T-helper 1 cell treated with Interleukin-12 subunit alpha and Interleukin-12 subunit beta and Interleukin-4 antibody, amounts not matched to agents 30 ng/mL and 1 ng/mL, for 36 hours (primary cell): Measurements from ENCODE around the gene UBAP2. TPM values are rescaled to one million over a fixed set of nuclear protein-coding genes. Genes with fewer than 3 reads are reported as not detected.
"Not testable (repeated sequence)": the region's sequence is repeated elsewhere in the genome, so short reads cannot be mapped to it uniquely, and the experiment has no call there.

Experiments
- intact Hi-C: fragments of 100-400 bp; cut with micrococcal nuclease; formaldehyde crosslinking; loops from one replicate; pipeline ENCODE4 v1.15.1; 2024
- total RNA-seq: library from RNA; stranded (reverse); gene quantifications from 2 replicates; pipeline ENCODE4 v1.2.3, GENCODE V29; 2022

Gene UBAP2
- total RNA-seq, 1 donor from 2014 or later, result 48.5 TPM

DNA sequence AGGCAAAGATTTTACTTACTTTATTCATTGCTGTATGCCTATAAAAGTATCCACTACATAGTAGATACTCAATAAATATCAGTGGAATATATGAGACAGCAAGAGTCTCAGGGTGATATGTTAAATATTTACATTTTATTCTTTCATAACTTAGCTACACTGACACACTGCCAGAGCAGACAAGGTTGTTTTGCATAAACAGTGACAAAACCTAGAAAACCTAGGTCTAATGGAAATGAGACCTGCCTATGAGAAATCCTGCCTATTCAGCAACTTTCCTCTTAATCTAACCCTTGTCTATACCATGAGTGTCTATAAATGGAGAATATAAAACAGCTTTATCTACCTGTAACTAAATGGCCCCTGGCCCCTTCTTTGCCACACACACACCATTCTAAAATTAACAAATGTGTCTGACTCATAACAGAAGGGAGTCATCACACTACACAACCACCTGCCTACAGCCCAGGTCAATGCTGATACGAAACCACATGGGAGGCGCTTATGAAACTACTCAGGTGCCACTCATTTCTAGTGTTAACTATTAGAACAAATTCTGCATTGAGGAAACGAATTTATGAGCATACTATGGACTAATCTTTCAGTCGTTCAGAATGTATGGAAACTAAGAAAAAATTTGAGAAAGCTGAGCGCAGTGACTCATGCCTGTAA is 60.3 kb downstream of the UBAP2 start:
- intact Hi-C loops, result no loop called here

DNA sequence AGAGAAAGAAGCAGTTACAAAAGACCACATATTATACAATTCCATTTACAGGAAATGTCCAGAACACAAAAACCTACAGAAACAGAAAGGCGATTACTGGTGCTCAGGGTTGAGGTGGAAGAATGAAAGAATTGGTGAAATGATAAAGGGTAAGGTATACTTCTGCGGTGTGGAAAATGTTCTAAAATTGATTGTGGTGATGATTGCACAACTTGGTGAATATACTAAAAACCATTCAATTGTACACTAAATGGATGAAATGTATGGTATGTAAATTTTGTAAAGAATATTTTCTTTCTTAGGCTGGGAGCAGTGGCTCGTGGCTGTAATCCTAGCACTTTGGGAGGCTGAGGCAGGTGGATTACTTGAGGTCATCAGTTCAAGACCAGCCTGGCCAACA is 72.3 kb downstream of the UBAP2 start:
- intact Hi-C loops, result no loop called here

DNA sequence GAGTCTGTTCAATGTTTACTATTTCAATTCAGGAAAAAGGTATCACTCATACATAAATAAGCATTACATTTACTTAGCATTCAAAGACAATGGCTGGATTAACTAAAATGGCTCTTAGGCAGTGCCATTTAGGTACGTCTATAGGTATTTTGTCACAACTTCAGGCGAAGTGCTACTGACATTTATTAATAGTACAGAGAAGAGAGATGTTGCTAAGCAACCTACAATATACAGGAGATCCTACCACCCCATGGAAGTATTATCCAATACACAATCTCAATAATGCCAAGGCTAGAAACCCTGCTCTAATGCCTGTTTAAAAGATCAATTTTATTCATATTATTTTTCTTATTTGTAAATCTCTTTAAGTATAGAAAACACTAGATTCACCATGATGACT is 76.0 kb downstream of the UBAP2 start:
- intact Hi-C loops, result no loop called here

DNA sequence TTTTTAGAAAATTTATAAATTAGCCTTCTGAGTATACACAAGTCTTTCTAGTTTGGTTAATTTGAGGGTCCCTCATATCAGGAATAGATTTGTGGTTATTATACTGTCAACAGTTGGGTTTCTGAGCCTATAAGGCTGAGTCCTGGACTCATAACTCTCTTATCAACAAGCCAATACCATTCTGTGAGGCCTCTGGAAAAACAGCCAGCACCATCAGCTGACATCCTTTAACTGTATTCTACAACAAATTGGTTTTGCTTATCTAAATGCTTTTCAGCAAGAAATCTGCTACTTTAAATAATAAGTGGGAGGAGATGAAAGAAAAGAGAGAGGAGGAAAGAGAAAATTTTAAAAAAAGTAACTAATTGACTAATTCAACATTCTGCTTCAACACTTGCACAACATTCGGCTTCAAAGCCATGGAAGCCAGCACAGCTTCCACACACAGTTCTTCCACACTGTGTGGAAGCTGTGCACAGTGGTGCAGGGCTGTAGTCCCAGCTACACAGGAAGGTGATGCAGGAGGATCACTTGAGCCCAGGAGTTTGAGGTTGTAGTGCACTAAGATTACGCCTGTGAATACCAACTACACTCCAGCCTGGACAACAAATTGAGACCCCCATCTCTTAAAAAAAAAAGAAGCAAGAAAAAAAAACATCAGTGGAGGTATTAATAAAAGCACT is 84.5 kb downstream of the UBAP2 start:
- intact Hi-C loops, result no loop called here

DNA sequence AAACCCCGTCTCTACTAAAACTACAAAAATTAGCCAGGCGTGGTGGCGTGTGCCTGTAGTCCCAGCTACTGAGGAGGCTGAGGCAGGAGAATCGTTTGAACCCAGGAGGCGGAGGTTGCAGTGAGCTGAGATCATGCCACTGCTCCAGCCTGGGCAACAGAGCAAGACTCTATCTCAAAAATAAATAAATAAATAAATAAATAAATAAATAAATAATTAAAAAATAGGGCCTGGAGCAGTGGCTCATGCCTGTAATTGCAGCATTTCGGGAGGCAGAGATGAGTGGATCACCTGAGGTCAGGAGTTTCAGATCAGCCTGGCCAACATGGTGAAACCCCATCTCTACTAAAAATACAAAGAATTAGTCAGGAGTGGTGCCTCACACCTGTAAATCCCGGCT is 86.2 kb downstream of the UBAP2 start:
- intact Hi-C loops, result not testable (repeated sequence)

DNA sequence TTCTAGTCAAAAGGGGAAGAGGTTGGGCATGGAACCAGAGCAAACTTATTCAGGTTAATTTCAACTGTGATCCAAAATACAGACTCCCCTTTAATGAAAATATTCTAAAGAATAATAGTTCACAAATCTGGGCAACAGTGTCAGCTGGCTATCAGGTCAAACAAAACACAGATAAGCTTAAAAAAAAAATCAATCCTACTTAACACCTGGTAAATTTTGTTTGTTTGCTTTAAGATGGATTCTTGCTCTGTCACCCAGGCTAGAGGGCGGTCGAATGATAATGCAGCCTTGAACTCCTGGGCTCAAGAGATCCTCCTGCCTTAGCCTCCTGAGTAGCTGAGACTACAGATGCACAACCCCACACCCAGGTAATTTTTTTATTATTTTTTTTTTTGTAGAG is 89.0 kb downstream of the UBAP2 start:
- intact Hi-C loops, result no loop called here

DNA sequence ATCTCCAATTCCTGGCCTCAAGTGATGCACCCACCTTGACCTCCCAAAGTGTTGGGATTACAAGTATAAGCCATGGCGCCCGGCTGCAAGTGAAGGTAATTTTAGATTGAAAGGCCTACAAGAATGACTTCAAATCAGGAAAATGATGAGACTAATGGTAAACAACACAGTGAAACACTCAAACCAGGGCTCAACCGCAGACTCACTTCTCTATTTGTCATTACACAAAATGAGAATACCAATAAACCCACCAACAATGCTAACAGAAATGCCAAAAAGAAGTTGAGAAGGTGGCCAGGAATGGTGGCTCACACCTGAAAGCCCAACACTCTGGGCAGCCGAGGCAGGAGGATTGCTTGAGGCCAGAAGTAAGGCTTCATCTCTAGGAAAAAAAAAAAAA is 92.1 kb downstream of the UBAP2 start:
- intact Hi-C loops, result no loop called here

DNA sequence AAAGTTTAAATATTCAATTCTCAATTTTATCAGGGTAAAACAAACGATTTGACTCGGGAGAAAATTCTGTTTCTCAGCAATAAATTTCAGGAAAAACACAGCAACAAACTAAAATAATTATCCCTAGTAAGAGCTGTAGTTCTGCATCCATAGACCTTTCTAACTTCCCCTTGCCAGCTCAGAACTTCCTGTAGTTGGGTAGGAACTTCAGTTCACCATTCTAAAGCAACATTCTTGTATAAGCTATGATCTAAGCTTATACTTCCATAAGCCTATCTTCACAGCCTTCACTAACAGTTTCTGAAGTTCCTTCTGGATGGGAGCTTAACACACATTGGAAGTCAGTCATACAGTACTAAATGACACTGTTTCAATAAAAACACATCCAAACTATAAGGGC is 96.6 kb downstream of the UBAP2 start:
- intact Hi-C loops, result no loop called here

DNA sequence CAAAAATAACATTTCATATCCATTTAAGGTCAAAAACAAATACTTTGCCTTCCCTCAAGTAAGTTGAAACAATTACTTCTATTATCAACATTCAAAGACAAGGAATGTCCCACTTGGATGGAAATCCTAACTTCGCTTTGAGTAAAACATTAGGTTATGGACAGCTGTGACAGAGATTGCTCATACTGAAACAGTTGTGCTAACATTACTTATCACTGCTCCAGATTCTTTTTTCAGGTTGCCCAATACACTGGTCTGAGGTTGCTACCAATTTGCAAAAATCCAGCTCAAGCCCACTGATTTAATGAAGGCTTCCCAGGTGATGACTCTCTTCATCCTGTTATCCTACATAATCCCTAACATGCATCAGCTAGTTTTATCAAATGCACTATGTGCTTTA is 98.3 kb downstream of the UBAP2 start:
- intact Hi-C loops, result no loop called here

DNA sequence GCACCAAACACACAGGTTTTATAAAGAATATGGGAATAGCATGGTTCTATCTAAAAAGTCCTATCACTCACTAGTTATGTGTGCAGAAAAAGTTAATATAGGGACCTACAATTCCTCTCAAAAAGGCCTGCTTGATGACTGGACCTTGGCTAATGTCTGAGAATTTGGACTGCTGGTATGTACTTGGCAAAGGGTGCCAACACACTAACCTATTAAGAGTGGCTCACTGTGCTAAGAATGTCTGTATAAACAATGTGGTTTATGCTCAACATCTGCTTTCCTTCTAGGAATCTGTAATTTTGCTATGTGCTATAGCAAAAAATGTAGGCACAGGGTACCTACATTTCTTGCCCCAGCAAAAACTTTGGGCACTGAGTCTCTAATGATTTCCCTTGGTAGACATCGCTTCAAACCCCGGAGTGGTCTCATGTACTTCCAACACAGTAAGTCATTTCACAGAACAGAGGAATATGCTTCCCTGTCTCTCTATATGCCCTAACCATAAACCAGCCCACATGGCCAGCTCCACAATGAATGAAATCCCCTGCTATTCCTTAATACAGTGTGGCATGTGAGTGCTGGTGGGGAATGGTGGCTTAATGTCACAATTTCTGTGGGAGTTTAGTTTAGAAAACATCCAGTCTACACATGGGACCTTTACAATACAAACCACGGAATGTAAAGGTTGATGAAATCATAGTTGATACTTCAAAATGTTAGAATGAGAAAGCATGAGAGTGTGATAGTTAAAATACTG is 101.7 kb downstream of the UBAP2 start:
- intact Hi-C loops, result no loop called here

DNA sequence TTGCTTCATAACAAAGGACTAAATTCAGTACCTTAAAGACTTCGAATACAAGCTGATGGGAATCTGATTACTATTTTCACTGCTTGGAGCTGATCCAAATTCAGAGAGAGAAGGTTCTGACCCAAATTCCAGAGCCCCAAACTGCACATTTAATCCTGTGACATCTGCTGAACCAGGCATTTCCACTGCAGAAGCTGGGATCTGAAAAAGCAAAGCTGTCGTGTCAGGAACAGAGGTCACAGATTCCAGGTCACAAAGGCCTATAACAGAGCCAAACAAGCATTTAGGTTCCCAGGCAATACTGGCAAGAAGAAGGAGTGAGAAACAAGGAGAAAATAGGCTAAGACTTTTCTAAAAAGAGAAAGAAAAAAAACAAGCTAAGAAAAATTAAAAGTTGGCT is 105.3 kb downstream of the UBAP2 start:
- intact Hi-C loops, result no loop called here

DNA sequence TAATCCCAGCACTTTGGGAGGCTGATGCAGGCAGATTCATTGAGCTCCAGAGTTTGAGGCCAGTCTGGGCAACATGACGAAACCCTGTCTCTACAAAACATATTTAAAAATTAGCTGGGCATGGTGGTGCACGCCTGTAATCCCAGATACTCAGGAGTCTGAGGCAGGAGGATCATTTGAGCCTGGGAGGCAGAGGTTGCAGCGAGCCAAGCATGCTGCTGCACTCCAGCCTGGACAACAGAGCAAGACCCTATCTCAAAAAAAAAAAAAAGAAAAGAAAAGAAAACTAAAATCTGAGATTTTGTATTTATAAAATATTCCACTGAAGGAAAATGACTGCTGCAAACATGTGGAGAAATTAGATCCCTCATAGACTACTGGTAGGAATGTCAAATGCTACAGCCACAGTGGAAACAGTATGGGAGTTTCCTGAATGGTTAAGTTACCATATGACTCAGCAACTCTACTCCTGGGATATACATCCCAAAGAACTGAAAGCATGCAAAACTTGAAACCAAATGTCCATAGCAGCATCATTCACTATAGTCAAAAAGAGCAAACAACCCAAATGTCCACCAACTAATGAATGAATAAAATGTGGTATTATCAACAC is 106.1 kb downstream of the UBAP2 start:
- intact Hi-C loops, result no loop called here

DNA sequence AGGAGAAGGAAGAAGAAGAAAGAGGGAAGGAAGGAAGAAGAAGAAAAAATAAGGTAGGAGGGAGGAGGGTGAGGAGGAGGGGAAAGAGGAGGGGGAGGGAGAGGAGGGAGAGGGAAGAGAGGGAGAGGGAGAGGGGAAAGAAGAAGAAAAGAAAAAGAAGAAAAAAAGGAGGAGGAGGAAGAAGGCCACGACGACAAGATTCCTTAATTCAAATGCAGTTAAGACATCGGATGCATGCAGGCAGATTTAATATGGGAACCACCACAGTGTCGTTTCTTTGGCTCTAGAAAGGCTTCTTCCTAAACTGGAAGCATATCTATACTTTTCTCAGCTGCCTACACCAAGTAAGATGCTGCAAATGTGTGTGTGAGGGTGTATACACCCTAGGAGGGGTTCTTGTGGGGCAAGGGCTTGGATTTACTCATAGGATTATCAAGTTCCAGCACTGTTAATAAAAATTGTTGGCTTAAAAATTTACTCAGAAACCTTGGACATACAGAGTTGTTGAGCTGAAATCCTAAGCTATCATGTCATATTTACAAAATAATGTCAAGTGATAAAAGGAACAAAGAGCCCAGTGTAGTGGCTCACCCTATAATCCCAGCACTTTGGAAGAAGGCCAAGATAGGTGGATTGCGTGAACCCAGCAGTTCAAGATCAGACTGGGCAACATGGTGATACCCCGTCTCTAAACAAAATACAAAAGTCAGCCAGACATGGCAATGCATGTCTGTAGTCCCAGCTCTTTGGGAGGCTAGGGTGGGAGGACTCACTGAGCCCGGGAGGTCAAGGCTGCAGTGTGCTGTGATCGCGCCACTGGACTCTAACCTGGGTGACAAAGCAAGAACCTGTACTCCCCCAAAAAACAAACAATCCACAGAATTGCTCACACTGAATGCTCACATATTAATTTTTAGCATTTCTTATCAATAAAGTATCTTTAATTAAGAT is 108.5 kb downstream of the UBAP2 start:
- intact Hi-C loops, result no loop called here

DNA sequence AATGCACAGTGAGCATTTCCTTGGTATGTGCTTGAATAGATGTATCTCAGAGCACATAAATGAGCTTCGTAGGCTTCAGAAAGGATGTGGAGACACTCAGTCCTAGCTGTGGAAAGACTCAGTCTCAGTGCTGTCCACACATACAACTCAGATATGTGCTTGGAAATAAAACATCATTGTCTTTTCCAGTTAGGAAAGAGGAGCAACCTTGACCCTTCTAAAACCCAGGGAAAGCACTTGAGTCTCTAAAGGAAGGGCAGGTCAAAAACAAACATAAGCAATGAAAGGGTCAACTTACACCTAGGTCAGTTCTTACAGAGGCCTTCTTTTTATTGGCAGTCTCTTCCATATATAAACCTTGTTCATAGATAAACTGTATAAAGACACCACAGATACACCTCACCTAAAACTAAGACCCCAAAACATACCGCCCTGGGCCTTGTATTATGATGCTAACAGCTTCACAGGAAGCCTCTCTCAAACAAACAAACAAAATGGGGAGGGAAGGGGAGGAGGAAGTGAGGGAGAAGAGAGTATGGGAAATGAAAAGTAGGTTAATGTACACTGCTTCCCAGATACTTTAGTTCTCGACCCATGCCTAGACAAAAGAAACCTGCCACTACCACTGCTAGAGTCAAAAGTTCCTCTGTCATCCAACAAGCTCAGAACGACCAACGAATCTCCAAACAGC is 114.4 kb downstream of the UBAP2 start:
- intact Hi-C loops, result no loop called here

DNA sequence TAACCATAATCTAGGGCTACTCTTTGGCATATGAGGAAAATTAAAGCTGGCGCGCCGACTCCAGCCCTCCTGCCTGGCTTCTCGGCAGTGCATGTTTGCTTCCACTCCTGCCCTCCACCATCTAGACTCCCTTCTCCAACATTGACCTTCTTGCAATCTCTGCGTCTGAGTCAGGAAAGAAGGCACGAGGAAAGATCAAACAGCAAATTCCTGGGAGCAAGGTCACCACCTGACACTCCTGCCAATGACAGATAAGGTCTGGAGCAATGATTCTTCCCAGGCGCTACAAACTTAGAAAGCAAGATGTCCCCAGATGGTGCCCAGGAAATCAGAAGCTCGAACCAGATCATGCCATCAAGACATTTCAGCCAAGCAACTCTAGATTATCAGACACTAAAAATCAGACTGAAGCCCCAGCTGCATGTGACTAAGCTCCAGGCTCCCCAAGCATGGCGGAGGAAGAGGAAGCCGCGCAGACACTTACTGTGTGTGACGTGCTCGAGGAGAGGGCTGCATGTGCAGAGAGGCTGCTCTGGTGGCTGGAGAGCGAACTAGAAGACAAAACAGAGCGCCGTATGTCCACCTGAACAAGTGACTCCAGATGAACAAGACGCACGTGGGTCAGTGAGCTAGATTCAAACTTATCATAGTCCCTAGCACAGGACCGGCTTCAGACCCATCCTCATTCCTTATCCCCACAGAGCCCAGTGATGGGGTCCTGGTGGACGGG is 116.4 kb downstream of the UBAP2 start:
- intact Hi-C loops, result no loop called here

DNA sequence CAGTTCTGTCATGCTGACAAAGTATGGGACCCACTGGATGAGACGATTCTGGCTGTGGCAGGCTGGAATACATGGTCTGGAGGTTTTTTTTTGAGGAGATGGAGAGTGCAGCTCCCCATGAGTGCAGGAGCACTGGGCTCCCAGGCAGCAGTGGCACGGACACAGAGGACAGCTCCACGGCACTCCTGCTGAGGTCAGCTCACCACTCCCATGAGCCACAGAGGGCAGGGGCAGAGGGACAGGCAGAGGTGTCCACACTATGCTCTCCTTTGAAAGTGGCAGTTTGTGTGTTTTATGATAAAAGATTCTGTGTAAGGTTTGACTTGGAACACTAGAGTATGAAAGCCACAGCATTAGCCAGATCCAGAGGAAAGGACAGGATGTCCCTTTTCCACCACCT is 117.4 kb downstream of the UBAP2 start:
- intact Hi-C loops, result no loop called here

DNA sequence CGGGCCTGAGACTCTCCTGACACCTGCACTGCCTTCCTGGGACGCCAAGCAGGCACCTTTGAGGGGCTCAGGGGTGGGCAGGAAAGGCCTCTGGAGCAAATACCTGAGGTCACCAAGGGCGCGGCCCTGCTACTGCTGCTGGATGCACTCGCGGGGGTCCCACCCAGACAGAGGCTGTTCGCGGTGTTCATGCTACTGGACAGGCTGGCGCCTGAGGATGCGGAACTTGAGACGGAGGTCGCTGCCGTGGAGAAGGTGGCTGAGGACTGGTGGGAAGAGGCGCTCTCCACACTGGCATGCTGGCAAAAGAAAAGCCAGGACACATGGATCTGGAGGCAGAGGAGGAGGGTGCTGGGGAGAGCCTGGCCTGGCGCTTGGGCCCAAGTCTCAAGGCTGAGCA is 121.0 kb downstream of the UBAP2 start:
- intact Hi-C loops, result no loop called here

DNA sequence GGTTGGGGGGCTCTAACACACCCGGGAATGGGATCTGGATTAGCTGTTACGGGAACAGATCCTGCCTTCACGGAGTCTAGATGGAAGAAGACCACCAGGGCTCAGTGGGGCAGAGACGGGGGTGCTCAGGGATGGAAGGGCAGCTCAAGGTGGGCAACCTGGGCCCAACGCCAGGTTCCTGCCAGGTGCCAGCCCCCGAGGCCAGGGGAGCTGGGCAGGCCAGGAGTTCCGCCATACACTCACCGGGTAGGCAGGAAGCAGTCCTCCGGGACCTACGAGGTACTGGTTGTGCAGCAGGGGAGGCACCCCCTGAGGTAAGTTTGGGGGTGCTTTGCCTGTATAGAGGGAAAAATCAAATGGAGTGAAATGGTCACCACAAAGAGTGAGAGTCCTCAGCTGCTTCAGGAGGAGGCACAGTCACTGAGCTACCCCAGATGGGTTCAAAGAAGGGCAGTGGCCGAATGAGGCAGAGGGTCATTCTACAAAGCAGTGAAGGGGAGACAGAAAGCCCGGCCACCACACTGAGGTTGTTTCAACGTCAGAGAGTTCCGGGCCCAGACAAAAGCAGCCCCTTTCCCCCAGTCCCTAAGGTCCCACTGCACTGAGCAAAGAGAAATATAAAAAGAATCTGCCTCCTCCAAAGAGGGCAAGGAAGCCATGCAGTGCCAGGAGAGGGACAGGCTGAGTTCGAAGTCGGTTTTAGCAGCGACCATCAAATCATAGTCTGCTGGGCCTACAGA is 121.8 kb downstream of the UBAP2 start:
- intact Hi-C loops, result no loop called here
